NCI-H460 (cell line): ENCODE measurements around the gene TMEM132E. TPM values are rescaled to one million over a fixed set of nuclear protein-coding genes. Genes with fewer than 3 reads are reported as not detected.
"Not testable (repeated sequence)": the region's sequence is repeated elsewhere in the genome, so short reads cannot be mapped to it uniquely, and the experiment has no call there.

ENCODE experiments used
- DNase-seq: peaks from one replicate; pipeline ENCODE4 v3.0.0-alpha.2; 2016; ENCODE audit warnings: low read depth; ENCODE audit errors: extremely low read depth
- polyA plus RNA-seq: library from polyadenylated mRNA; depleted of rRNA; stranded (reverse); fragments of >200 nt; gene quantifications from 2 replicates; pipeline ENCODE4 v1.2.3, GENCODE V29; 2014; cell fraction: nucleus; rRNA removed
- total RNA-seq: library from RNA; depleted of rRNA; stranded (reverse); fragments of >200 nt; shearing (Covaris generic); gene quantifications from 2 replicates; pipeline ENCODE4 v1.2.3, GENCODE V29; 2014; rRNA removed

TMEM132E gene, protein sequence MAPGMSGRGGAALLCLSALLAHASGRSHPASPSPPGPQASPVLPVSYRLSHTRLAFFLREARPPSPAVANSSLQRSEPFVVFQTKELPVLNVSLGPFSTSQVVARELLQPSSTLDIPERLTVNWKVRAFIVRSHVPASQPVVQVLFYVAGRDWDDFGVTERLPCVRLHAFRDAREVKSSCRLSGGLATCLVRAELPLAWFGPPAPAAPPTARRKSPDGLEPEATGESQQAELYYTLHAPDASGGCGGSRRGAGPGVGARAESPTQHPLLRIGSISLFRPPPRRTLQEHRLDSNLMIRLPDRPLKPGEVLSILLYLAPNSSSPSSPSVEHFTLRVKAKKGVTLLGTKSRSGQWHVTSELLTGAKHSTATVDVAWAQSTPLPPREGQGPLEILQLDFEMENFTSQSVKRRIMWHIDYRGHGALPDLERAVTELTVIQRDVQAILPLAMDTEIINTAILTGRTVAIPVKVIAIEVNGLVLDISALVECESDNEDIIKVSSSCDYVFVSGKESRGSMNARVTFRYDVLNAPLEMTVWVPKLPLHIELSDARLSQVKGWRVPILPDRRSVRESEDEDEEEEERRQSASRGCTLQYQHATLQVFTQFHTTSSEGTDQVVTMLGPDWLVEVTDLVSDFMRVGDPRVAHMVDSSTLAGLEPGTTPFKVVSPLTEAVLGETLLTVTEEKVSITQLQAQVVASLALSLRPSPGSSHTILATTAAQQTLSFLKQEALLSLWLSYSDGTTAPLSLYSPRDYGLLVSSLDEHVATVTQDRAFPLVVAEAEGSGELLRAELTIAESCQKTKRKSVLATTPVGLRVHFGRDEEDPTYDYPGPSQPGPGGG (N-terminal part only)
- 6.8 and 7.0 TPM in 2 replicates for total RNA-seq
- polyA plus RNA-seq, result 4.1 and 7.1 TPM in 2 replicates

DNA sequence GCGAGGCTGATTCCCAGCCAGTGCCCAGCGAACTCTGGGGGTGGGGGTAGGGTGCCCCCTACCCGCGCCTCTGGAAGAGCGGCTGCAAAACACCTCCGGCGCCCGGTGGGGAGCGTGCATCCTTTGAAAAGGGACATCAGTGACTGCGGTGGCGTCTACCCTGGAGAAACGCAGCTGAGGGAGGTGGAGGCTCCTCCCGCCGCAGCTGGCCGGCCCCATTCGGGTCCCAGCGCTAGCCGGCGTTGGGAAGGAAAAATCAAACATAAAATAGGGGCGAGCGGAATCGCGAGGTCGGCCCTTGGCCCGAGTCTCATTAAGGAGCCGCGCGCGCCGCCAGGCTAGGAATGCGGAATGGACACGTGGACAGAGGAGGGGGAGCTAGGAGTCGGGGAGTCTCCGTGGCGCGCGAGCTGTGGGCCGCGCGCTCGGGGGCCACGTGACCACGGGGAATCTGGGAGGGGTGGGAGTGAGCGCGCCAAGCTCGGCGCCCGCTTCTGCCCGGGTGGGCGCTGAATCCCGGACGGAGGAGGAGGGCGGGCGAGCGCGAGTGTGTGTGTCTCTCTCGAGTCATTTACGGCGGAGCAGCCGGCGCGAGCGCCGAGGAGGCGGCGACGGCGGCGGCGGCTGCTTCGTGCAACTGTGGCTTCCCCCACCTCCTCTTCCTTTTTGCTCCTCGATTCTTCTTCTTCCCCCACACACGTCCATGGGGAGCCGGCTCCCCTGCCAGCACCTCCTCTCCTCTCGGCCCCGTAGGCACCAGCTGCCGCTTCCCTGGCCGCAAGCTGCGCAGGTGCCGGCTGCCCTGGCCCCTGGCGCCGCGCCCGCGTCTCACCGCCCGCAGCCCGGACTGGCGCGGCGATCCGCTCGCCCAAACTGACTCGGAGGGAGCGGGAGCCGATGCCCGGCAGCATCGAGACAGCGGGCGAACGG is at the start of gene TMEM132E:
TMEM132E (plus strand) TSS at position 566 of the 930 bp plus-strand sequence. CDS start 1,495 bp downstream, outside the sequence.
- DNase-seq, result no peak

DNA sequence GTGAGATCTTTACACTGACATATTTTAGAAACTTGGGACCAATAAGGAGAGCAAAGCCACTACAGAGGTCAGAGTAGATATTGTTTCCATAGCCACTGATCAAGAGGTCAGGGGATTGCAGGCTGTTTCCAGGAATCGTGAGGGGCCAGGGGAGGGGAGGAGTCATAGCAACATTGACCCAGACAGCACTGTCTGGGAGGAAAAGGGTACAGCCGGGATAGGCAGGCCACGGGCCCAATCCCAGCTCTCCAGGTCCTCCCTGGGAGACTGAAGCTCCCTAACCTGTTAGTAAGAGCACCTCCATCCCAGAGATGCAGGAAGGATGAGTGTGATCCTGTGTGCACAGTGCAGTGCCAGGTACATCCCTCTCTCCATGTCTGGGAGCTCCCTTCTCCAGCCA is 48.5 kb upstream of the TMEM132E start:
- DNase-seq, result no peak

DNA sequence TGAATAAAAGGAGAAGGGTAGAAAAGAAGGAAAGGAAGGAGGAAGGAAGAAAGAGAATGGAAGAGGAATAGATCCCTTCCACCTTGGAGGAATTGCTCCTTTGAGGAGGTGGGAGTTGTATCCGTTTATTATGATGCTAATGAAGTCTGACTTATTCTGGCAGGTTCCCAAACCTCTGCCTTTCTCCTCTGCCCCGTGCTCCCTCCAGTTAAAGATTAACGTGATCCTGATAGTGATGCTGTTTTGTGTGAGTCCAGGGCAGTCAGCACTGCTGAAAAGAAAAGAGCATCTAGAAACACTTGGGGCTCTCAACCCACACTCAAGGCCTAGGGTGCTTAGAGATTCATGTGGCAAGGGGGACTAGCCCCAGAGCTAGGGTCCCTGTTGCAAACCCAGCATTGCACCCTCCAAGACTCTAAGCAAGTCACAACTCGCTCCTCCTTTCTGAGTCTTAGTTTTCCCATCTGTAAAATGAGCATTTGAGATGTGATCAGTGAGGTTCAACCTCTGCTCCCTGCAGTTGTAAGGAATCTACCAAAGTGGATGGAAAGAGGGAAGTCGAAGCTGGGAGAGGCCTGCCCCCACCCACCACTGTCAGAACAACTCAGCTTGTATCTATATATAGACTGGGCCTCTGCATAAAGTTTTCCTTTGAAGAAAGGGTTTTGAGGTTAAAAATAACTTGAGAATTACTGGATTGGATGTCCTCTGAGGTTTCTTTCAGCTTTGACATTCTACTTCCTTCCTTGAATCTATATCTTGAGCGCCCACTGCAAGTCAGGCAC is 46.9 kb upstream of the TMEM132E start:
- no peak for DNase-seq

DNA sequence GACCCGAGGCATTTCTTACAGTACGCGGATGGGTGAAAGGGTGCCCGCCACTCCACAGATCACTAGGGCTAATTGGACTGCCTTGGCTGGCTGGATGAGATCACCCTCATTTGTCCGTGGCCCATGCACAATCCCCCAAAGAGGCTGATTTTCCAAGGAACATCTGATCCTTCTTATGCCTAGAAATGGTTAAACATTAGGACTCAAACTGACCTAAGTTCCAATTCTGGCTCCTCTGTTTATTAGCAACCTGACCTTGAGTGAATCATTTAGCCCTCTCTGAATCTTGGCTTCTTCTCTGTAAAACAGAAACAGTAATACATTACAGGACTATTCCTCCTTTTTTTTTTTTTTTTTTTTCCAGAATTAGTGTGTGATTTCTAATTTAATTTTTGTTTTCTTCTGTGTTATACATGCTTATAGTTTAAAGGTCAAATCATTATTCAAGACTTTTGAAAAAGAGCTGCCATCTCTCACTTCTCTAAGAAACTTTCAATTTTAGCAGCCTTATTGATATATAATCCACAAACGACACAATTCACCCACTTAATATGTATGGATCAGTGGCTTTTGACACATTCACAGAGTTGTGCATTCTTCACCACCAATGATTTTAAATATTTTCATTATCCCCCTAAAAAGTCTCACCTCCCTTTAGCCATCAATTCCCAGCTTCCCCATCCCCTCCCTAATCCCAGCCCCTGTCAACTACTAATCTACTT is 45.4 kb upstream of the TMEM132E start:
- DNase-seq, result no peak

DNA sequence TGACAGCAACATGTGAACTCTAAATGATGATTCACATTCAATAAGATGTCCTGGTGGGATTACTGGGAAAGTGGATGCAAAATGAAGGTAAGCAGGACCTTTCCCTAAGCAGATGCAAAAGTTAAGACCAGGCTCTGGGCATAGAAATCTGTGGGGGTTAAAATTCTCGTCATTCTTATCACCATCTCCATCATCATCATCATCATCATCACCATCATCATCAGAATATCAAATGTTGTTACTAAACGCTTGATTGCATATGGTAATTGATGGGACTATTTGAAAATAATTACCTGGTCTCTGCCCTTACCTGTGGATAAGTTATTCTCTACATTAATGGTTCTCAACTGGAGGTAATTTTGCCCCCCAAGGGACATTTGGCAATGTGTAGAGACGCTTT is 41.9 kb upstream of the TMEM132E start:
- no peak for DNase-seq

DNA sequence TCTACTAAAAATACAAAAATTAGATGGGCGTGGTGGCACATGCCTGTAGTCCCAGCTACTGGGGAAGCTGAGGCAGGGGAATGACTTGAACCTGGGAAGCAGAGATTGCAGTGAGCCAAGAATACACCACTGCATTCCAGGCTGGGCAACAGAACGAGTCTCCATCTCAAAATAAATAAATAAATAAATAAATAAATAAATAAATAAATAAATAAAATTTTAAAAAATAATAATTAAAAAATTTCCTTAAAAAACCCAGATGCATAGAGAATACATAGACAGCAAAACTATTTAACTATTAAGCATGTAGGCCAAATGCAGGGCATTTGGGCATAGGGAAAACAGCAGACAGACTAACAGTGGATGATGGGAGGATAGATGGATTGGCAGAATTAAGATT is 40.8 kb upstream of the TMEM132E start:
- DNase-seq, result not testable (repeated sequence)

DNA sequence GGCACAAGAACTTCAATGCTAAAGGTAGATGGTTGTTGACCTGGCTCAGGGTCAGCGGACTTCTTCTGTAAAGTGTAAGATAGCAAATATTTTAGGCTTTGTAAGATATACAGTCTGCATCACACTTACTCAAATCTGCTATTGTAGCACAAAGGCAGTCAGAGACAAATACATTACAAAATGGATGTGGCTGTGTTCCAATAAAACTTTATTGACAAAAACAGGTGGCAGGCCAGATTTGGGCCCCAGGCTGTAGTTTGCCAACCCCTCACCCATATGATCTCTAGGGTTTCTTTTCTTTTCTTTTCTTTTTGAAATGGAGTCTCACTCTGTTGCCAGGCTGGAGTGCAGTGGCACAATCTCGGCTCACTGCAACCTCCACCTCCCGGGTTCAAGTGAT is 39.5 kb upstream of the TMEM132E start:
- no peak for DNase-seq

DNA sequence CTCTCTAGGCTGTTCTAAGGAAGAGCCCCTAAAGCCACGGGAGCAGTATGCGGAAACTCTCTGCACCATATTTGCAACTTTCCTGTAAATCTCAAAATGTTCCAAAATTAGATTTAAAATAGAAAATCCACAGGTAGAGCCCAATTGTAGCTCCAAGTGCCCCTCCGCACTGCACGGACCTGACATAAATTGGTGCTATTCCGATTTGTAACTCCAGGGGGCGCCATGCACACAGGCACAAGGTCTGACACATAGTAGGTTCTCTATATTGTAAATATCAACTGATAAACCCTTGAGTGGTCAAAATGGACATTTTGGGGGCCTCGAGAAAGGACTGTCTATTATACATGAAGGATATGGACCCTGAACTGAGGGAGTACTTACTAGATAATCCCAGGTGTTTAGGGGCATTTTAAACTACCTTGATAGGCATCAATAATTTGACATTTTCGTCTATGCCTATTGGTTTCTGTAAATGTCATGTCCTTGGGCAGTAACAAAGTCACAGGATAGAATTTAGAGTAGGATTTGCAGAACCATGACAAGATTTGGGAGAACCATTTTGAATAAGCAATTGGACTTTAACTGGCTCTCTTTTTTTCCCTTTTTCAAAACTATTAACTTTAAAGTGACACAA is 36.6 kb upstream of the TMEM132E start:
- peak; percentile 21 for DNase-seq

DNA sequence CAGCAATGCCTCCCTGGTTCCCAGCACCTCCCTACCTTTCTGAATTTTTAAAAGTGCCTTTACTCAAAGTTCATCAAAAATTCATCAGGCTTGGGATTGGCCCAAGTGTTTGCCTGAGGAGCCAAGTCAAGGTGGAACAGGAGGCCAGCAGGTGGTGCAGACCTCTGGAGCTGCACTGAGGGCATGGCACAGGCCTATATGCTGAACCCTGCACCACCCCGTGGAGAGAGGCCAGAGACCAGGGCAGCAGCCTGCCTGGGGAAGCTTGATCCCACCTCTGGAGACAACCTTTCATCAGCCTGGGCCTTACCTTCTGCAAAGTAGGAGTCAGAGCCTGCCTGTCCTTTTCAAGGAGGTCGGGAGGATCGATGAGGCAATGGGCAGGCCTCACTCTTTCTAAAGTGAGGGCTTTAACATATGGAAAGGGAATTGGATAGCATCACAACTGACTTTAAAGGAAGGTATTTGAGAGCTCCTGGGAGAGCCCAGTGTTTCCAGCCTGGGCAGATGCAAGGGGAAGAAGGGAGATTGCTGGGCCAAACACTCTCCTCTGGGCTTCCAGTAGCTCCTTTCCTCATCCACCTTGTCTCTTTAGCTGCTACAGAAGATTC is 31.8 kb upstream of the TMEM132E start:
- DNase-seq, result no peak

DNA sequence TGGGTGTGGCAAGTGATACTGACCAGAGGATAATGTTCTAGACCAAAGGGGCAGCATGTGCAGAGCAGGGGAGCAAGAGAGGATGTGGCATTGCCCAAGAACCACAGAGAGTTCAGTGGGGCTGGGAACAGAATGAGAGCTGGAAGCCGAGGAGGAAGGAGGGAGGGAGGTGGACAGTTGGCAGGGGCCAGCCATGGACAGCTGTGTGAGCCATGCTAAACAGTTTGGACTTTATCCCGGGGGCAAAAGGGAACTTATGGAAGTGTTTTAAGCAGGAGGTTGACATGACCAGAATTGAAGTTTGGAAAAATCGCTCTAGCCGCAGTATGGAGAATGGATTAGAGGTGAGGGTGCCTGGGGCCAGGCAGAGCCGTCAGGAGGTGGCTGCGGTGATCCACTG is 29.4 kb upstream of the TMEM132E start:
- DNase-seq, result no peak

DNA sequence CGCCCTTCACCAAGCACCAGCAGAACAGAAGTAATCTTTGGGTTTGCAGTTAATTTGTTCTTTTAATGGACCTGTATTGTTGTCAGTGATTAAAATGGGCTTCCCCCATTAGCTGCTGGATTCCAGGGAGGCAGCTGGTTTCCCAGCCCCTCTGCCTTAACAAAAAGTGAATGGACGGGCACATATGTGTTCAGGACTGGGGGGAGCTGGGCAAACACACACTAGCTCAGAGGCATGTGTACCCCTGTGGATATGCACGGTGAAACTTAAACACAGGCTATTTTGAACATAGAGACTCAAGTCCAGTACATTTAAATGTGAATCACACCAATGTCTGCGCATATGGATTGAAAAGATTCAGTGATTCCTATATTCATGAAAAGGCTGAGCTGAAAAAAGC is 25.5 kb upstream of the TMEM132E start:
- no peak for DNase-seq

DNA sequence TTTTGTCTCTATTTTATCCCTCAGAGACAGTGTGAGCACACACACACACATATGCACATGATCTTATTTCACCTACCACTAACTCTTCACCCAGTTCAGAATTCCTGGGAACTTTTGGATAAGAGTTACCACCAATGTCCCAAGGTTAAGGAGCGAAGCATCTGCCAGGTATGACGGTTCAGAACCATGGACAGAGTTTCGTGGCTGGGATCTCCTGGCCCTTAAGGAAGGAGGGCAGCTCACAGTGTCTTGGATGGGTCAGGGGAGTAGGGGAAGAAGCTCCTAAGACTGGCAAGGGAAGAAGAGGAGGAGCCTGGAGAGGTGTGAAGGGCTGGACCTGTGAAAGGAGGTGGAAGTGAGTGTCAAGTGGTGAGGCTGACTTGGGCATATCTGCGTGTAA is 23.0 kb upstream of the TMEM132E start:
- peak; percentile 17 for DNase-seq

DNA sequence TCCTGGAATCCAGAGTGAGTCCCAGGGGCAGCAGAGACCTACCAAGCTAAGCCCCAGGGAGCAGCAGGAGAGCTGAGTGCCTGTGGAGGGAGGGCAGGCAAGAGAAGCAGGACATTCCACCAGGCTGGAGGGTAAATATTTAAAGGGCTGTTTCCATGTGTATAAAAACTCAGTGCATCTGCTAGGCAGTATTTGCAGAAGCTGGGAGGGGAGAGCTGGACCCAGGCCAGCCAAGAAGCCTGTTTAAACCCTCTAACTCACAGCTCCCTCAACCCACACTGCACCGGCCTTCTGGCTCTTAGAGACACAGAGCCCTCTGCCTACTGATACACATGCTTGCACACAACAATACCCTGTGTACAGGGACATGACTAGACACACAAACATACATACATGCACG is 22.5 kb upstream of the TMEM132E start:
- no peak for DNase-seq

DNA sequence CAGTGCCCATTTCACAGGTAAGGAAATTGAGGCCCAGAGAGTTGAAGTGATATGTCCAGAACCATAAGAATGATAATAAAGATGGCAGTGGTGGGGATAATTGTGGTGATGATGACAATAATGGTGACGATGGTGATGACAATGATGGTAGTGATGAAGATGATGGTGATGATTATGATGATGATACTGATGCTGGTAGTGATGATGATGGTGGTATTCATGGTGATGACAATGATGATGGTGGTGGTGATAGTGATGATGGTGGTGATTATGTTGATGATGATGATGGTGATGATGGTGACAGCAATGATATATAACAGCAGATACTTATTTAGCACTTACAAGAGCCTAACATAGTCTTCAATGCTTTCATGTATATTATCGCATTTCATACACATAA is 18.1 kb upstream of the TMEM132E start:
- no peak for DNase-seq

DNA sequence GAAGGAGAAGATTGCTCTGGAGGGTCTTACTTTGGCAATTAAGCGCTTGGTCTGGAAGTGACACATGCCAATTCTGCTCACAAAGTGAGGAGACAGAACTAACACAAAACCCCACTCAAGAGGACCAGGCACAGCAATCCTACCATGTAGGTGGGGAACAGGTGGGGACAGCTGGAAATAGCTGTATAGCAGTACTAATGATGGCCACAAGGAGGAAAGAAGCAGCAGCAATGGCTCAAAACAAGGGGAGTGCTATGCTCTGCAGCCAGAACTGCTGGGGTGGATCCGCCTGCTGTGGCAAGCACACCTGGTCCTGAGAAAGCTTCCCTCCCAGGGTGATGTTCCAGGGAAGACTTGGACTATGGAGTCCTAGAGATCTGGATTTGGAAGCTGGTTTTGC is 17.0 kb upstream of the TMEM132E start:
- DNase-seq, result no peak

DNA sequence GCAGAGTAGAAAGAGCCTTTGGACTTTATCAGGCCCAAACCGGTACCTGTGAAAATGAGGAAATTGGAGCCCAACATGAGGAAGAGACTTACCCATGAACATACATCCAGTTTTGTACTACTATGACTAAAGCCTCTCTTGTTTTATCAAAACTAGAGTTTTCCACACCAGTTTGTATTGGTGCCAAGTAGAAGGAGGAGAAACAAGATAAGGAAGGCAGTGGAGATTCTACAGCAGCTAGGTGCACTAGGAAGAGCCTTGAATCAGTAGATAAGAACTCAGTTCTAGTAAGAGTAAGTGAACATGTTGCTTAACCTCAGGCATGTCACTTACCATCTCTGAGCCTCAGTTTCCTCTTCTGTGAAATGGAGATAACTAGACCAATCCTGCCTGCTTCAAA is 13.7 kb upstream of the TMEM132E start:
- DNase-seq, result no peak

DNA sequence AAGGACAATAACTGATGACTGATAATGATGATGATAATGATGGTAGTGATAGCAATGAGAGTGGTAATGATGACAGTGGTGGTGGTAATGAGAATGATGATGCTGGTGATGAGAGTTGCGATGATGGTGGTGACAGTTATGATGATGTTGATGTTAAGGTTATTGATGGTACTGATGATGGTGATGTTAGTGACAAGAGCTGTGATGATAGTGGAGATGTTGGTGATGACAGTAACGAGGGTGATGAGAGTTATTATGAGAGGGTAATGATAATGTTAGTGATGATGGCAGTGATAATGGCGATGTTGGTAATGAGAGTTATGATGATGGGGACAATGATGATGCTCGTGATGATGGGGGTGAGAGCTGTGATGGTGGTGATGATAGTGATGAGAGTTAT is 13.2 kb upstream of the TMEM132E start:
- DNase-seq, result no peak

DNA sequence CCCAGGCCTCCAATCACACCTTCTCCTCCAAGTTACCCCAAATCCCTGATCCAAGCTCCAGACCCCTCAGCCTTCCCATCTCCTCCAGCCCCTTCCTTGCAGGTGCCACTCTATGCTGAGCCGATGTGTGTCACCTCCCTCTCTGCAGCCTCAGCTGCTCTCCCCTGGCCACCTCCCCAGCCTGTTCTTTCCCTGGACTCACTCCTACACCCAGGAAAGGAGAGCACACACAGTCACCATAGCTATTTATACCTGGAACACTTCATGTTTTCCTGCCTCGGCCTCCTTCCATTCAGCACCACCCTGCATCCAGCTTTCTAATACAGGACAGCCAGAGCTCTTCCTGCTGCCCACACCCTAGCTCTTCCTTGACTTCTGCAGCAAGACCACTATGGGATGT is 12.5 kb upstream of the TMEM132E start:
- DNase-seq, result no peak
